RWPE1 (cell line): ENCODE measurements around the gene CIROP.

Source experiments
- CTCF ChIA-PET: fragments of 350-600 bp; sonication (Branson Sonifier 250); formaldehyde crosslinking; extraction: SDS; loops from one replicate; lab custom pipeline; 2021; lab: Yijun Ruan, JAX
- POLR2A ChIA-PET: fragments of 400-600 bp; formaldehyde crosslinking; extraction: SDS; loops from one replicate; lab custom pipeline; 2020; ENCODE audit warnings: antibody characterized with exemption; ENCODE audit not compliant: low non-redundant PET; lab: Yijun Ruan, JAX
- DNase-seq: peaks from one replicate; pipeline ENCODE4 v3.0.0; 2012; ENCODE audit warnings: low spot score
- H3K27ac ChIP-seq: fragments of 450-650 bp; 2 replicates; pipeline ENCODE4 v1.5.1; 2017
- TF ChIP-seq, protein P1 (sequence below): fragments of 450-650 bp; conservative IDR thresholded peaks from 2 replicates; pipeline ENCODE4 v1.5.1; 2017; ENCODE audit warnings: low read depth, mild to moderate bottlenecking

The CIROP gene

DNA sequence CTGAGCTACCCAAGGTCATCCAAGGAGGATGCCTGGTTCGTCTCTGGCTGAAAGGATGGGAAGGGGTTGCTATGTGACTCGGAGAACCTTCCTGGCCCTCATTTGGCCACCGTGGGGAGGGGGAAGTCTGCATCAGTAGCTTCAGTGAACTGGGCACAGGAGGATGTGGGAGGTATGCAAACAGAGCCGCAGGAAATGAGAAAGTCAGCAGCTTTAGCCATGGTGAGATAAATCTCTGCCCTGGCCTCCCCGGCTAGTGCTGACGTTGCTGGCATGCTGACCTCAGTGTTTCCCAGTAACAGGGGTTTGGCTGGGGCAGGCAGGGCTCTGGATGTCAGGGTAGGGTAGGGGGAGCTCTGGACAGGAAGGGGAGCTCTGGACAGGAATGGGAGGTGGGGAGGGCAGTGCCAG is 16.6 kb upstream of the CIROP start:
- POLR2A ChIA-PET: no interaction called here
- H3K27ac ChIP-seq: peak overlapping the region; percentile 53
- no peak for DNase-seq
- CTCF ChIA-PET: interaction anchor here (0.6 to 2.1 kb wide), 17 partner anchors 9 to 987 kb away, joined by 3 to 78 read pairs (median 5); partner anchors contain the start of genes ACIN1, C14orf119 and SLC7A8
- TF ChIP-seq, protein P1, sequence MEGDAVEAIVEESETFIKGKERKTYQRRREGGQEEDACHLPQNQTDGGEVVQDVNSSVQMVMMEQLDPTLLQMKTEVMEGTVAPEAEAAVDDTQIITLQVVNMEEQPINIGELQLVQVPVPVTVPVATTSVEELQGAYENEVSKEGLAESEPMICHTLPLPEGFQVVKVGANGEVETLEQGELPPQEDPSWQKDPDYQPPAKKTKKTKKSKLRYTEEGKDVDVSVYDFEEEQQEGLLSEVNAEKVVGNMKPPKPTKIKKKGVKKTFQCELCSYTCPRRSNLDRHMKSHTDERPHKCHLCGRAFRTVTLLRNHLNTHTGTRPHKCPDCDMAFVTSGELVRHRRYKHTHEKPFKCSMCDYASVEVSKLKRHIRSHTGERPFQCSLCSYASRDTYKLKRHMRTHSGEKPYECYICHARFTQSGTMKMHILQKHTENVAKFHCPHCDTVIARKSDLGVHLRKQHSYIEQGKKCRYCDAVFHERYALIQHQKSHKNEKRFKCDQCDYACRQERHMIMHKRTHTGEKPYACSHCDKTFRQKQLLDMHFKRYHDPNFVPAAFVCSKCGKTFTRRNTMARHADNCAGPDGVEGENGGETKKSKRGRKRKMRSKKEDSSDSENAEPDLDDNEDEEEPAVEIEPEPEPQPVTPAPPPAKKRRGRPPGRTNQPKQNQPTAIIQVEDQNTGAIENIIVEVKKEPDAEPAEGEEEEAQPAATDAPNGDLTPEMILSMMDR: no peak

- peak overlapping the region; percentile 53 for H3K27ac ChIP-seq
- POLR2A ChIA-PET: no interaction called here
- TF ChIP-seq, protein P1: peak; percentile 99
- CTCF ChIA-PET: interaction anchor here (0.5 to 2.1 kb wide), 39 partner anchors 9 to 375 kb away, joined by 3 to 78 read pairs (median 5); partner anchors contain the start of genes ACIN1, C14orf119 and SLC7A8
- DNase-seq: peak; percentile 82
Measured at GRCh38 chr14:23120541-23121251, 15.9 kb upstream of the CIROP start.

- no peak for DNase-seq
- TF ChIP-seq, protein P1: no peak
- H3K27ac ChIP-seq: peak overlapping the region; percentile 22
- ChIA-PET POLR2A (no interaction called here), CTCF (interaction anchor here (0.5 to 1.8 kb wide), 5 partner anchors 44 to 67 kb away, joined by 3 to 8 read pairs (median 3); partner anchors contain the start of gene SLC7A8)
Measured at GRCh38 chr14:23119363-23120327, 14.9 kb upstream of the CIROP start.

- peak within 1 kb of the TSS; percentile 22 for H3K27ac ChIP-seq
- no peak for DNase-seq
- TF ChIP-seq, protein P1: no peak
- ChIA-PET POLR2A (no interaction called here), CTCF (interaction anchor here (0.8 to 1.8 kb wide), 2 partner anchors 50 to 68 kb away, joined by 3 to 8 read pairs; no protein-coding TSS in a partner anchor)
Measured at GRCh38 chr14:23118506-23119362, 13.9 kb upstream of the CIROP start, which contains the start of gene CEBPE. Gene CEBPE, minus strand, starts transcription at chr14:23119255. Its CDS starts 164 bp downstream, at chr14:23119091.

DNA sequence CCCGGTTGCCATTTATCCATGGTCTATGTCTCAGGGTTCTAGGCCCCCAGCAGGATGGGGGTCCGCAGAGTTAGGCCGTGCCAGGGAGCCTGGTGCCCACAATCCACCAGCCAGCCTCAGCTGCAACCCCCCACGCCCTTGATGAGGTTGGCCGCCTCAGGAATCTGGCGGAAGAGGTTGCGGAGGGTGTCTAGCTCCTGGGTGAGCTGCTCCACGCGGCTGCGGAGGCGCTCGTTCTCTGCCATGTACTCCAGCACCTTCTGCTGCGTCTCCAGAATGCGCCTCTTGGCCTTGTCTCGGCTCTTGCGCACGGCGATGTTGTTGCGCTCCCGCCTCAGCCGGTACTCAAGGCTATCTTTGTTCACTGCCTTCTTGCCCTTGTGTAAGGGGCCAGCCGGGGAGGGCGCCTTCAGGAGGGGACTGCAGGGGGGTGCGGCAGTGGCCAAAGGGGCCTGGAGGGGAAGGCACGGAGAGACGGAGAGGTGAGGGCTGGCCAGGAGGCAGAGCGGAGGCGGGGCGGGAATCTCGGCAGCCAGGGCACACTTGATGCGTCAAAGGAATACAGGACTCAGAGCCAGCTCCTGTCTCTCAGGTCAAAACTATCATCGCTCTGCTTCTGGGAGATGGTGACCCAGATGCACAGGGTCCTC is 12.7 kb upstream of the CIROP start:
- CTCF ChIA-PET: no interaction called here
- POLR2A ChIA-PET: no interaction called here
- DNase-seq: no peak
- no peak overlapping the region for H3K27ac ChIP-seq
- TF ChIP-seq, protein P1: no peak
